GM13976 (cell line): Measurements from ENCODE around the gene WWOX.

ENCODE experiments used
- DNase-seq: peaks from one replicate; pipeline ENCODE4 v3.0.0; 2012; ENCODE audit warnings: low spot score
- in situ Hi-C: fragments of 300-500 bp; cut with MboI; formaldehyde crosslinking; loops from one replicate; pipeline ENCODE4 v1.12.0; 2022; ENCODE audit warnings: low sequenced_read_pairs, mixed read lengths, inconsistent platforms; ENCODE audit not compliant: unreplicated experiment
- TF ChIP-seq, protein P1 (sequence below): IDR thresholded peaks from 2 replicates; pipeline ENCODE4 v1.5.1; 2012; ENCODE audit warnings: borderline replicate concordance, mild to moderate bottlenecking; ENCODE audit not compliant: insufficient read depth; ENCODE audit errors: extremely low read depth, missing control alignments, control extremely low read depth

WWOX gene

DNA sequence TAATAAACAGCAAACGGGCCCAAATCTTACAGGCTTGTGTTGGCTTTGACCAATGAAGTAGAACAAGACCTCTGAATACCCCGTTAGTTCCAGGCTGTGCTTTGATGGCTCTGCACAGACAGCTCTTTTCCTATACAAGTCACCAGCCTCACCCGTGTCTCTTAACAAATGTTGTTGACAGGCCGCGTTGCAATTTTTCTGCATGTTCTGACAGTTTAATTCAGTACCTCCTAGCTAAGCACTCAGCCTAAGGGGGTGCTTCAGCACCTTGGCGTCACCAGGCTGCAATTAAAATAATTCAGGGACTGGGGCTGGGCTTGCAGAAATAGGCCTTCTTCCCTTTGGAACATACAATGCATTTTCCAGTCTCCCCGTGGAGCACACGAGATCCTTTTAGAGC is 1001.0 kb downstream of the WWOX start:
- no peak for DNase-seq
- in situ Hi-C loops: no loop called here
- TF ChIP-seq, protein P1, sequence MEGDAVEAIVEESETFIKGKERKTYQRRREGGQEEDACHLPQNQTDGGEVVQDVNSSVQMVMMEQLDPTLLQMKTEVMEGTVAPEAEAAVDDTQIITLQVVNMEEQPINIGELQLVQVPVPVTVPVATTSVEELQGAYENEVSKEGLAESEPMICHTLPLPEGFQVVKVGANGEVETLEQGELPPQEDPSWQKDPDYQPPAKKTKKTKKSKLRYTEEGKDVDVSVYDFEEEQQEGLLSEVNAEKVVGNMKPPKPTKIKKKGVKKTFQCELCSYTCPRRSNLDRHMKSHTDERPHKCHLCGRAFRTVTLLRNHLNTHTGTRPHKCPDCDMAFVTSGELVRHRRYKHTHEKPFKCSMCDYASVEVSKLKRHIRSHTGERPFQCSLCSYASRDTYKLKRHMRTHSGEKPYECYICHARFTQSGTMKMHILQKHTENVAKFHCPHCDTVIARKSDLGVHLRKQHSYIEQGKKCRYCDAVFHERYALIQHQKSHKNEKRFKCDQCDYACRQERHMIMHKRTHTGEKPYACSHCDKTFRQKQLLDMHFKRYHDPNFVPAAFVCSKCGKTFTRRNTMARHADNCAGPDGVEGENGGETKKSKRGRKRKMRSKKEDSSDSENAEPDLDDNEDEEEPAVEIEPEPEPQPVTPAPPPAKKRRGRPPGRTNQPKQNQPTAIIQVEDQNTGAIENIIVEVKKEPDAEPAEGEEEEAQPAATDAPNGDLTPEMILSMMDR: no peak

DNA sequence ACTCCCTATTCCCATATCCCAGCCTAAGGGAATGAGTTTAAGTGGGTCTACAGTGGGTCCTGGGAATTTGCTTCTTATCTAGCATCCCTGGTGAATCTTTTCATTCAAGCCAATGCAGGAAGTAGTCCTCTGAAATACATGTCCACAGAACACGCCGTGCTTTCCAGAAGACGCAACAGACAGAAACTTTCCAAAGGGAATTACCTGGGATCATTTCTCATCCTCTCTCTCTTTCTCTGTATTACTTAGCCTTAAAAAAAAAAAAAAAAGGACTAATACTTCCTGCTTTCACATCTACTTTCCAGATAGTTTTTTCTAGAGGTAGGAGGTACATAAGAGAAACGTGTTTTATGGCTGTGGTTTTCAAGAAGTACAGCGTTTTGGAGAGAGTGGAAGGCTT is 1002.0 kb downstream of the WWOX start:
- TF ChIP-seq, protein P1: no peak
- DNase-seq: no peak
- in situ Hi-C loops: no loop called here

DNA sequence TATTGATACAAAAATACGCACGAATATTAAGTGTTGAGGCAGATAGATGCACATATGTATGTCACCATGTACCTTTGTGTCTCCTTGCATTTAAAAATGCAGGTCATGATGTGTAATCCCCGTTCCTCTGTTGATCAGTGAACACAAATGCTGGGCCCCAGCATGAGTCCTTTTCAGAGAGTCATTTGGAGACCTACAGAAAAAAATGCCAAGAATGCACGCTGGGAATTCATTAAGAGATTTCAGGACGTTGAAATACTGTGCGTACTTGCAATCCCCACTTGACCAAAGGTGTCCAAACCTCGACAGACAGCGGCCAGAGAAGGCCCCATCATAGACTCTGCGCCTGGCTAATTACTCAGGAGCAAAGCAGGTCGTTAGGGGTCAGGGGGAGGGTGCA is 1005.1 kb downstream of the WWOX start:
- in situ Hi-C loops: no loop called here
- TF ChIP-seq, protein P1: no peak
- no peak for DNase-seq

DNA sequence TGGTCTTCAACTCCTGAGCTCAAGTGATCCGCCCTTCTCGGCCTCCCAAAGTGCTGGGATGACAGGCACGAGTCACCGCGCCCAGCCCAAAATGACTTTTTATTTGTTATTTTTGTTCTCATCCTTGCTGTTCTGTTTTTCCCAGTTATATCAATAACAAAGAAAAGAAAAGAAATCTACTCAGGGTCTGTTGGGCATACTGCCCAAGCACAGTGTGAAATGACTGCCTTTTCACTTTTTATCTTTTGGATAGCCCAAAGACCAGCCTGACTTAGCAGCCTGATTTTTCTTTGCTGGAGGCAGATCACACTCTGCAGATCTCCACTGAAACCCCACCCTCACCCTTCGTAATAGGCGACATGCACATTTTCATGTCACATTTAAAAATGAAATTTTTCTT is 1007.8 kb downstream of the WWOX start:
- in situ Hi-C loops: no loop called here
- TF ChIP-seq, protein P1: no peak
- no peak for DNase-seq

DNA sequence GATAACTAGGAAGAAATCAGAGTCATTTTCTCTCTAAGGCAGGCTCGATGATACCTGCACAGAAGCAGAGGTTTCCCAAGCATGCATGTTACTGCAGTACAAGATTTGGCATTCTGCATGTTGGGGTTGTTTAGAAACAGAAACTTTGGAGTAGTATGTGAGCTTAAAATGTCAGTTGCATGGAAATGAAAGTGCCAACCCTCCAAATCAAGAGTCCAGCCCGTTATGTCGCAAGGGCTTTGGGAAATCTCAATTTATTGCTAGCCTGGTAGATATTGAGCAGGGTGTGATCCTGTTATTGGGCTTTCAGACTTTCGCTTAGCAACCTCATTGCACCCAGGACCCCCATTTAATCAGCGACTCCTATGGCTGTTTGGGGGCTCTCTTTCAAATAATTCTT is 1010.3 kb downstream of the WWOX start:
- DNase-seq: no peak
- in situ Hi-C loops: no loop called here
- TF ChIP-seq, protein P1: no peak

- TF ChIP-seq, protein P1: no peak
- no peak for DNase-seq
- in situ Hi-C loops: no loop called here
Measured at GRCh38 chr16:79110242-79110641, 1010.8 kb downstream of the WWOX start.

- DNase-seq: no peak
- in situ Hi-C loops: no loop called here
- TF ChIP-seq, protein P1: no peak
Measured at GRCh38 chr16:79110953-79111352, 1011.5 kb downstream of the WWOX start.
